ENCODE results near the gene AKAP13.

Gene AKAP13

DNA sequence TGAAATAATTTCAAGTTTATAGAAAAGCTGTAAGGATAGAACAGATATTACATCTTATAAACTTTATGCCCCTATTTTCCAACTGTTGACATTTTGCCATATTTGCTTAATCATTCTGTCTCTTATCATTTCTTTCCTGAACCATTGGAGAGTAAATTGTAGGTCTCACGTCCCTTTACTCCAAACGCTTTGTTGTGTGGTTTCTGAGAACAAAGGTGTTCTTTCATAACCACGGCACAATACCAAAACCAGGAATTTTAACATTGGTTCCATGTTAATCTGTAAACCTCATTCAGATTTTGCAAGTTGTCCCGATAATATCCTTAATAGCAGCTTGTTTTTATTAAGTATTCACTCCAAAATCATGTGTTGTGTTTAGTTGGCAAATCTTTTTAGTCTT, 134.8 kb downstream of the AKAP13 start:
- Histone ChIP-seq H3K4me2 (no peak overlapping the region), H4K20me1 (peaks cover 14% of the 10 kb centered on the region; the same call in 1 of the 2 replicates), H3K27ac (no peak overlapping the region), H3K9ac (no peak overlapping the region), H3K27me3 (no peaks in the 10 kb centered on the region), H3K4me3 (no peak overlapping the region), H3K36me3 (no peaks in the 10 kb centered on the region), H3K9me3 (no peaks in the 10 kb centered on the region), H3K4me1 (no peaks in the 10 kb centered on the region)
- no peak for TF ChIP-seq Cebpa-rat (IDR thresholded peaks at IDR 0.05)

- 0 out of 2 replicates have a peak, but pooled peaks cover 4% of the 10 kb centered on the region for H3K36me3 ChIP-seq
- peaks cover 14% of the 10 kb centered on the region; the same call in 1 of the 2 replicates for H4K20me1 ChIP-seq
- no peak overlapping the region for H3K27ac ChIP-seq
- H3K4me3 ChIP-seq, result no peak overlapping the region
- no peak for TF ChIP-seq Cebpa-rat (IDR thresholded peaks at IDR 0.05)
- H3K4me1 ChIP-seq, result 0 out of 2 replicates have a peak, but pooled peaks cover 4% of the 10 kb centered on the region
- no peaks in the 10 kb centered on the region for H3K27me3 ChIP-seq
- no peak overlapping the region for H3K9ac ChIP-seq
- no peak overlapping the region for H3K4me2 ChIP-seq
- H3K9me3 ChIP-seq, result no peaks in the 10 kb centered on the region
Measured at GRCh38 chr15:85517086-85517485, 136.7 kb downstream of the AKAP13 start.

- no peaks in the 10 kb centered on the region for H3K27me3 ChIP-seq
- no peak for TF ChIP-seq Cebpa-rat (IDR thresholded peaks at IDR 0.05)
- no peak overlapping the region for H3K9ac ChIP-seq
- no peak overlapping the region for H3K27ac ChIP-seq
- no peak overlapping the region for H3K4me2 ChIP-seq
- H3K9me3 ChIP-seq, result no peaks in the 10 kb centered on the region
- no peak overlapping the region for H3K4me3 ChIP-seq
- H4K20me1 ChIP-seq, result peaks cover 6% of the 10 kb centered on the region; the same call in 1 of the 2 replicates
- H3K36me3 ChIP-seq, result peaks cover 13% of the 10 kb centered on the region
- H3K4me1 ChIP-seq, result peaks cover 23% of the 10 kb centered on the region
Measured at GRCh38 chr15:85518979-85519761, 138.8 kb downstream of the AKAP13 start.

GRCh38 chr15:85520650-85521049, 140.2 kb downstream of the AKAP13 start:
- no peak overlapping the region for H3K27ac ChIP-seq
- H3K36me3 ChIP-seq, result peaks cover 13% of the 10 kb centered on the region
- peaks cover 38% of the 10 kb centered on the region for H3K4me1 ChIP-seq
- no peaks in the 10 kb centered on the region for H3K9me3 ChIP-seq
- H3K27me3 ChIP-seq, result no peaks in the 10 kb centered on the region
- no peak overlapping the region for H3K4me3 ChIP-seq
- TF ChIP-seq Cebpa-rat (IDR thresholded peaks at IDR 0.05), result no peak
- H3K9ac ChIP-seq, result no peak overlapping the region
- H4K20me1 ChIP-seq, result no peaks in the 10 kb centered on the region
- no peak overlapping the region for H3K4me2 ChIP-seq

DNA sequence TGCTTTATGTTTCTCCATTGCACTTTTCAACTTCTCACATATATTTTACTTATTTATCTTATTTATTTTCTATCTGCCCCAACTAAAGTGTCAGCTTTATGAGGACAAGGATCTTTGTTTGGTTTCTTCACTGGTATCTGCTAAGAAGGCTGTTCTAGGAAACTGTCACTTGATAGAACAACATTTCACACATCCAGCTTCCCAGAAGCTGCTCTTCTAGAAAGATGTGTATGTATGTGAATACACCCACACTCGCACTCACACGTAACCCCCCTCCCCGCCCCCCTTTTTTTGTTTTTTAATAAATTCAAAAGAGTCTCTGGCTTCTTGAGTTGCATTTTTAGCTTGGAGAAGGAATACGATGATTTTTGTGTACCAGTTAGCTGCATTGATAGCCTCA, 143.1 kb downstream of the AKAP13 start:
- no peak overlapping the region for H3K9ac ChIP-seq

GRCh38 chr15:85525755-85526154, 145.4 kb downstream of the AKAP13 start:
- Histone ChIP-seq H3K36me3 (peaks cover 13% of the 10 kb centered on the region), H3K4me3 (no peak overlapping the region; the same call in 1 of the 2 replicates), H3K4me1 (peaks cover 89% of the 10 kb centered on the region), H3K27ac (peak overlapping the region; percentile 85), H3K9me3 (no peaks in the 10 kb centered on the region), H3K9ac (no peak overlapping the region), H3K27me3 (no peaks in the 10 kb centered on the region), H4K20me1 (no peaks in the 10 kb centered on the region), H3K4me2 (peak overlapping the region; percentile 85)
- no peak for TF ChIP-seq Cebpa-rat (IDR thresholded peaks at IDR 0.05)

More for the DNA sequence above, 143.1 kb downstream of the AKAP13 start:
- Histone ChIP-seq H3K4me2 (peak overlapping the region; percentile 30; the same call in 1 of the 2 replicates), H3K27me3 (no peaks in the 10 kb centered on the region), H3K9me3 (no peaks in the 10 kb centered on the region), H4K20me1 (no peaks in the 10 kb centered on the region), H3K4me1 (peaks cover 67% of the 10 kb centered on the region), H3K4me3 (no peak overlapping the region), H3K36me3 (peaks cover 13% of the 10 kb centered on the region), H3K27ac (no peak overlapping the region)
- no peak for TF ChIP-seq Cebpa-rat (IDR thresholded peaks at IDR 0.05)

GRCh38 chr15:85527895-85528294, 147.5 kb downstream of the AKAP13 start:
- peak overlapping the region; percentile 85 for H3K4me2 ChIP-seq
- no peak for TF ChIP-seq Cebpa-rat (IDR thresholded peaks at IDR 0.05)
- H3K9ac ChIP-seq, result peak overlapping the region; percentile 56
- H4K20me1 ChIP-seq, result no peaks in the 10 kb centered on the region
- H3K27ac ChIP-seq, result peak overlapping the region; percentile 85
- no peaks in the 10 kb centered on the region for H3K27me3 ChIP-seq
- H3K9me3 ChIP-seq, result no peaks in the 10 kb centered on the region
- H3K36me3 ChIP-seq, result peaks cover 3% of the 10 kb centered on the region; the same call in 1 of the 2 replicates
- H3K4me1 ChIP-seq, result peaks cover 100% of the 10 kb centered on the region
- peak overlapping the region; percentile 38 for H3K4me3 ChIP-seq

- Histone ChIP-seq H3K9ac (no peak overlapping the region), H3K9me3 (no peaks in the 10 kb centered on the region), H3K4me1 (peaks cover 100% of the 10 kb centered on the region), H3K27me3 (no peaks in the 10 kb centered on the region), H3K4me2 (peak overlapping the region; percentile 86), H3K36me3 (no peaks in the 10 kb centered on the region), H3K27ac (0 out of 2 replicates have a peak overlapping the region, but pooled peaks have one; percentile 85), H3K4me3 (no peak overlapping the region), H4K20me1 (no peaks in the 10 kb centered on the region)
- TF ChIP-seq Cebpa-rat (IDR thresholded peaks at IDR 0.05), result no peak
Measured at GRCh38 chr15:85530079-85530478, 149.7 kb downstream of the AKAP13 start.

DNA sequence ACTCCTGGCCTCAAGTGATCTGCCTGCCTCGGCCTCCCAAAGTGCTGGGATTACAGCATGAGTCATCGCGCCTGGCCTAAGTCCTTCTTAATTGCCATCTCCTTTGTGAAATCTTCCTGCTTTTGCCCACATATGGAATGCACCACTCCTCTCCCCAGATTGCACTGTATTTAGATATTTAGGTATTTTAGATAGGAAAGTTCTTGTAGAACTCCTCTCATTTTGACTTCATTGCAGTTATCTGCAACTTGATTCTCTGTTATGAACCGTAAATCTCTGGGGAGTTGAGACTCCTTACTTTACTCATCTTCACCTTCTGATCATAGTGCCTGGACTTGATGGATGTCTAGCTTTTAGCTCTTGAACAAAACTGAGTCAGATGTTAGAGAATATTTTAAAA, 150.7 kb downstream of the AKAP13 start:
- H3K27ac ChIP-seq, result peak overlapping the region; percentile 79
- H3K4me1 ChIP-seq, result peaks cover 100% of the 10 kb centered on the region
- H3K27me3 ChIP-seq, result no peaks in the 10 kb centered on the region
- H3K9me3 ChIP-seq, result no peaks in the 10 kb centered on the region
- TF ChIP-seq Cebpa-rat (IDR thresholded peaks at IDR 0.05), result no peak
- H4K20me1 ChIP-seq, result no peaks in the 10 kb centered on the region
- no peak overlapping the region for H3K4me3 ChIP-seq
- no peak overlapping the region; the same call in 1 of the 2 replicates for H3K9ac ChIP-seq
- no peaks in the 10 kb centered on the region for H3K36me3 ChIP-seq
- H3K4me2 ChIP-seq, result peak overlapping the region; percentile 86

DNA sequence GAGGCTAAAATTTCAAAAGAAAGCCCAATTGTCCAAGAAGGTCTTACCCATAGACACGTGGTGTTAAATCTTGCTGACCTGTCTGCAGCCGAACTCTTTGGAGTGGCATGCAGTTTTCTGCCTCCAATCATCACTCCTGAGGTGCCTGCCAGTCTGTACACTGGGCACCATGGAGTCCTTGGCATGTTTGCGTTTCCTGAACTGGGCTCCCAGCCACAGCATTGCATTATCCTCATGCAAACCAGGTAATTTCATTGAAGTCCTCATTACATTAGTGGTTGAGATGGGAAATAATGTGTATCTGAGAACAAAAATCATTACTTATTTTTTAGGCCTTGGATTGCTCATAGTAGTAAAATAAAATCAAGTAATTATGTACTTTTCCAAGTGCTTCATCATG, 152.3 kb downstream of the AKAP13 start:
- no peaks in the 10 kb centered on the region for H3K27me3 ChIP-seq
- H4K20me1 ChIP-seq, result no peaks in the 10 kb centered on the region
- H3K27ac ChIP-seq, result peak overlapping the region; percentile 79
- peak overlapping the region; percentile 86 for H3K4me2 ChIP-seq
- peaks cover 100% of the 10 kb centered on the region for H3K4me1 ChIP-seq
- no peak for TF ChIP-seq Cebpa-rat (IDR thresholded peaks at IDR 0.05)
- H3K4me3 ChIP-seq, result no peak overlapping the region
- peak overlapping the region; percentile 67 for H3K9ac ChIP-seq
- no peaks in the 10 kb centered on the region for H3K9me3 ChIP-seq
- no peaks in the 10 kb centered on the region for H3K36me3 ChIP-seq

Measured in BLaER1 (cell line).